ENCODE results near the gene SNRPD2. TPM values are rescaled to one million over a fixed set of nuclear protein-coding genes. Genes with fewer than 3 reads are reported as not detected.

The SNRPD2 gene
- total and polyA plus RNA-seq, 2 donors, result 177 to 340 TPM

GRCh38 chr19:45638930-45639729, 52.6 kb downstream of the SNRPD2 start, which contains the start of gene EML2:
Gene EML2 (minus strand): TSS chr19:45639397. CDS start chr19:45639376, 21 bp downstream.
- no peaks in the 10 kb centered on the region for H3K4me1 ChIP-seq (ENCODE audit: insufficient read depth)
- 3% methylated on average over 52 of the region's 52 CpGs for WGBS
- no peak for DNase-seq (ENCODE audit: extremely low spot score)
- peak within 1 kb of the TSS; percentile 44 for H3K4me3 ChIP-seq (ENCODE audit: low read depth, low read length)
- H3K36me3 ChIP-seq (ENCODE audit: insufficient read depth), result no peaks in the 10 kb centered on the region
- no peak within 1 kb of the TSS for H3K27ac ChIP-seq (ENCODE audit: low read depth)

DNA sequence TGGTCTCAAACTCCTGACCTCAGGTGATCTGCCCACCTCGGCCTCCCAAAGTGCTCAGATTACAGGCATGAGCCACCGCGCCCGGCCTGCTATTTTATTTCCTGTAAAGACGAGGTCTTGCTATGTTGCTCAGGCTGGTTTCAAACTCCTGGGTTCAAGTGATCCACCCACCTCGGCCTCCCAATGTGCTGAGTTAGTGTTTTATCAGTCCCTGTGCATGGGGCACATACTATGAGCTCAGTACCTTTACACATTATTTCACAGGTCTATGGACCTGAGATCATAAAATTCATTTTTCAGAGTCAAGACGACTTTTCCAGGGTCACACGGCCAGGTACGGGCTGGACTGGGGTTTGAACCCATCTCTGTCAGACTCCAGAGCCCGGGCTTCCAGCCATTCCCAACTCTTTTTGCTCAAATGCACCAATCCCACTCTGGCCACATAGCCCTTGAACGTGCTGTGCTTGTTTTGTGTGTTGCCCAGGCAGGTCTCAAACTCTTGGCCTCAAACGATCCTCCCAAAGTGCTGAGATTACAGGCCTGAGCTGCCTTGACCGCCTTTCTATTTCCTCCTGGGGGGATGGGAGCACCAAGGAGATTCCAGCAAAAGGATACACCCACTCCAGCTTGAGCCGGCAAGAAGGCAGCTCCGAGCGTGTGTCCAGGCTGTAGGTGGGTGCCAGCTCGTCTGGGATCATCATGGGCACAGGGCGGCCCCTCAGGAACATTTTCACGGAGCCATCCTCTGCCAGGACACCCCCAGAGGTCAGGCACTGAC, 53.7 kb downstream of the SNRPD2 start:
- Histone ChIP-seq H3K4me3 (ENCODE audit: low read depth, low read length) (peak overlapping the region; percentile 44), H3K4me1 (ENCODE audit: insufficient read depth) (no peaks in the 10 kb centered on the region), H3K27ac (ENCODE audit: low read depth) (no peak overlapping the region), H3K36me3 (ENCODE audit: insufficient read depth) (no peaks in the 10 kb centered on the region)
- WGBS, result 64% methylated on average over 19 of the region's 19 CpGs
- DNase-seq (ENCODE audit: extremely low spot score), result no peak

Small RNA genes lying within 50 kb of the gene (small RNA-seq; reads per million reads assigned to genes)
- gene MIR642A (not detected), gene RN7SL836P (not detected)

Other genes with a start within 250 kb of the SNRPD2 start
- gene FOSB, start 224.0 kb downstream of the SNRPD2 start, total RNA-seq, result 10.4 TPM
- gene FOSB, start 224.0 kb downstream of the SNRPD2 start, polyA plus RNA-seq, result 128 TPM
- 6.0 TPM for gene RTN2, start 194.9 kb downstream of the SNRPD2 start, total RNA-seq
- 34.9 TPM for gene RTN2, start 194.9 kb downstream of the SNRPD2 start, polyA plus RNA-seq
- gene PPM1N, start 193.5 kb downstream of the SNRPD2 start, total RNA-seq, result 0.53 TPM
- 5.3 TPM for gene PPM1N, start 193.5 kb downstream of the SNRPD2 start, polyA plus RNA-seq
- 42.6 TPM for gene VASP, start 184.5 kb downstream of the SNRPD2 start, total RNA-seq
- gene VASP, start 184.5 kb downstream of the SNRPD2 start, polyA plus RNA-seq, result 174 TPM
- gene OPA3, start 107.2 kb downstream of the SNRPD2 start, total RNA-seq, result 3.4 TPM
- 10.2 TPM for gene OPA3, start 107.2 kb downstream of the SNRPD2 start, polyA plus RNA-seq
- 0.32 TPM for gene GPR4, start 89.7 kb downstream of the SNRPD2 start, total RNA-seq
- 3.7 TPM for gene GPR4, start 89.7 kb downstream of the SNRPD2 start, polyA plus RNA-seq
- 16.9 TPM for gene EML2, start 52.6 kb downstream of the SNRPD2 start, total RNA-seq
- 41.2 TPM for gene EML2, start 52.6 kb downstream of the SNRPD2 start, polyA plus RNA-seq
- gene GIPR, start 23.7 kb downstream of the SNRPD2 start, total RNA-seq, result 0.26 TPM
- 0.70 TPM for gene GIPR, start 23.7 kb downstream of the SNRPD2 start, polyA plus RNA-seq
- 2.4 TPM for gene QPCTL, start 713 bp upstream of the SNRPD2 start, total RNA-seq
- 7.0 TPM for gene QPCTL, start 713 bp upstream of the SNRPD2 start, polyA plus RNA-seq
- gene FBXO46, start 38.9 kb upstream of the SNRPD2 start, total RNA-seq, result 4.3 TPM
- gene FBXO46, start 38.9 kb upstream of the SNRPD2 start, polyA plus RNA-seq, result 11.0 TPM
- not detected for gene MEIOSIN, start 41.5 kb upstream of the SNRPD2 start, total RNA-seq
- not detected for gene MEIOSIN, start 41.5 kb upstream of the SNRPD2 start, polyA plus RNA-seq
- gene SIX5, start 77.3 kb upstream of the SNRPD2 start, total RNA-seq, result 10.4 TPM
- 51.1 TPM for gene SIX5, start 77.3 kb upstream of the SNRPD2 start, polyA plus RNA-seq
- gene DMPK, start 90.5 kb upstream of the SNRPD2 start, total RNA-seq, result 49.4 TPM
- gene DMPK, start 90.5 kb upstream of the SNRPD2 start, polyA plus RNA-seq, result 223 TPM
- gene DMWD, start 100.9 kb upstream of the SNRPD2 start, total RNA-seq, result 24.7 TPM
- gene DMWD, start 100.9 kb upstream of the SNRPD2 start, polyA plus RNA-seq, result 43.7 TPM
- gene RSPH6A, start 123.4 kb upstream of the SNRPD2 start, total RNA-seq, result not detected
- not detected for gene RSPH6A, start 123.4 kb upstream of the SNRPD2 start, polyA plus RNA-seq
- gene SYMPK, start 171.2 kb upstream of the SNRPD2 start, total RNA-seq, result 22.5 TPM
- gene SYMPK, start 171.2 kb upstream of the SNRPD2 start, polyA plus RNA-seq, result 38.9 TPM
- gene FOXA3, start 172.4 kb upstream of the SNRPD2 start, total RNA-seq, result not detected
- 0.11 TPM for gene FOXA3, start 172.4 kb upstream of the SNRPD2 start, polyA plus RNA-seq
- gene IRF2BP1, start 194.2 kb upstream of the SNRPD2 start, total RNA-seq, result 18.2 TPM
- 30.2 TPM for gene IRF2BP1, start 194.2 kb upstream of the SNRPD2 start, polyA plus RNA-seq
- 1.3 TPM for gene MYPOP, start 210.7 kb upstream of the SNRPD2 start, total RNA-seq
- gene MYPOP, start 210.7 kb upstream of the SNRPD2 start, polyA plus RNA-seq, result 8.2 TPM
- gene NANOS2, start 222.8 kb upstream of the SNRPD2 start, total RNA-seq, result not detected
- not detected for gene NANOS2, start 222.8 kb upstream of the SNRPD2 start, polyA plus RNA-seq